ENCODE results near the gene KPNA4.

Gene KPNA4

DNA sequence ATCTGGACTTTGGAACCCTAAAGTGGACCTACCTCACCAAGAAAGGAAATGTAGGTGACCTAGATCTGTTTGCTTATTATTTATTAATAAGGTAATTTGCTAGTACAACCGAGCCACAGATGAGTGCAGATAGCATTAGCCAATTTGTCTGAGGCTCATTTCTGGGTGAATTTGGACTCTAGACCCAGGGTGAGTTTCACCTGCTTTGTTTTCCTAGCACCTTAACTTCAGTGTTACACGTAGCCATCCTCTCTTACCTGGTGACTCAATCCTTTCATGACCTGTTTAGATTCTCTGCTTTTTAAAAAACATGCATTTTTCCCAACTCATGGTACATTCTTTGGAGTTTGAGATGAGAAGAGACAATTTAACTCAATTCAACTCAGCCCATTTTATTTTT lies 33.5 kb upstream of the KPNA4 start:
- H3K9me2 ChIP-seq (ENCODE audit: low read depth, low read length), result no peaks in the 10 kb centered on the region
- H3K9ac ChIP-seq (ENCODE audit: low read length), result no peak overlapping the region
- no peak overlapping the region for H2AFZ ChIP-seq (ENCODE audit: low read length)
- H3K4me3 ChIP-seq (ENCODE audit: low read depth, low read length, poor library complexity, severe bottlenecking), result no peak overlapping the region
- H3K4me1 ChIP-seq (ENCODE audit: insufficient read depth, low read length, severe bottlenecking), result no peaks in the 10 kb centered on the region
- H3K4me2 ChIP-seq (ENCODE audit: low read length), result no peak overlapping the region
- no peaks in the 10 kb centered on the region for H4K20me1 ChIP-seq (ENCODE audit: insufficient read depth, low read length)
- no peak for TF ChIP-seq EZH2 (IDR thresholded peaks at IDR 0.05; ENCODE audit: borderline replicate concordance, low read length)
- TF ChIP-seq, protein P1, sequence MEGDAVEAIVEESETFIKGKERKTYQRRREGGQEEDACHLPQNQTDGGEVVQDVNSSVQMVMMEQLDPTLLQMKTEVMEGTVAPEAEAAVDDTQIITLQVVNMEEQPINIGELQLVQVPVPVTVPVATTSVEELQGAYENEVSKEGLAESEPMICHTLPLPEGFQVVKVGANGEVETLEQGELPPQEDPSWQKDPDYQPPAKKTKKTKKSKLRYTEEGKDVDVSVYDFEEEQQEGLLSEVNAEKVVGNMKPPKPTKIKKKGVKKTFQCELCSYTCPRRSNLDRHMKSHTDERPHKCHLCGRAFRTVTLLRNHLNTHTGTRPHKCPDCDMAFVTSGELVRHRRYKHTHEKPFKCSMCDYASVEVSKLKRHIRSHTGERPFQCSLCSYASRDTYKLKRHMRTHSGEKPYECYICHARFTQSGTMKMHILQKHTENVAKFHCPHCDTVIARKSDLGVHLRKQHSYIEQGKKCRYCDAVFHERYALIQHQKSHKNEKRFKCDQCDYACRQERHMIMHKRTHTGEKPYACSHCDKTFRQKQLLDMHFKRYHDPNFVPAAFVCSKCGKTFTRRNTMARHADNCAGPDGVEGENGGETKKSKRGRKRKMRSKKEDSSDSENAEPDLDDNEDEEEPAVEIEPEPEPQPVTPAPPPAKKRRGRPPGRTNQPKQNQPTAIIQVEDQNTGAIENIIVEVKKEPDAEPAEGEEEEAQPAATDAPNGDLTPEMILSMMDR (IDR thresholded peaks at IDR 0.05; ENCODE audit: low read length), result no peak
- no peaks in the 10 kb centered on the region for H3K79me2 ChIP-seq (ENCODE audit: insufficient read depth, low read length)
- H3K27me3 ChIP-seq (ENCODE audit: insufficient read depth, low read length), result no peaks in the 10 kb centered on the region
- no peaks in the 10 kb centered on the region for H3K36me3 ChIP-seq (ENCODE audit: insufficient read depth, low read length)
- no peaks in the 10 kb centered on the region for H3K9me3 ChIP-seq (ENCODE audit: low read length)
- no peaks in the 10 kb centered on the region for H3F3A ChIP-seq (ENCODE audit: insufficient read depth, low read length)
- H3K27ac ChIP-seq (ENCODE audit: low read depth, low read length, poor library complexity, severe bottlenecking), result no peak overlapping the region

GRCh38 chr3:160588023-160588422 lies 22.7 kb upstream of the KPNA4 start:
- Histone ChIP-seq H3K36me3 (ENCODE audit: insufficient read depth, low read length) (no peaks in the 10 kb centered on the region), H3K4me3 (ENCODE audit: low read depth, low read length, poor library complexity, severe bottlenecking) (no peak overlapping the region), H3K27ac (ENCODE audit: low read depth, low read length, poor library complexity, severe bottlenecking) (no peak overlapping the region), H3K9me2 (ENCODE audit: low read depth, low read length) (no peaks in the 10 kb centered on the region), H3K9ac (ENCODE audit: low read length) (no peak overlapping the region), H3K4me1 (ENCODE audit: insufficient read depth, low read length, severe bottlenecking) (no peaks in the 10 kb centered on the region), H3K79me2 (ENCODE audit: insufficient read depth, low read length) (no peaks in the 10 kb centered on the region), H3K4me2 (ENCODE audit: low read length) (no peak overlapping the region), H4K20me1 (ENCODE audit: insufficient read depth, low read length) (no peaks in the 10 kb centered on the region), H3K9me3 (ENCODE audit: low read length) (no peaks in the 10 kb centered on the region), H3K27me3 (ENCODE audit: insufficient read depth, low read length) (no peaks in the 10 kb centered on the region), H3F3A (ENCODE audit: insufficient read depth, low read length) (no peaks in the 10 kb centered on the region), H2AFZ (ENCODE audit: low read length) (no peak overlapping the region)
- TF ChIP-seq, protein P1 (IDR thresholded peaks at IDR 0.05; ENCODE audit: low read length), result no peak
- TF ChIP-seq EZH2 (IDR thresholded peaks at IDR 0.05; ENCODE audit: borderline replicate concordance, low read length), result no peak

DNA sequence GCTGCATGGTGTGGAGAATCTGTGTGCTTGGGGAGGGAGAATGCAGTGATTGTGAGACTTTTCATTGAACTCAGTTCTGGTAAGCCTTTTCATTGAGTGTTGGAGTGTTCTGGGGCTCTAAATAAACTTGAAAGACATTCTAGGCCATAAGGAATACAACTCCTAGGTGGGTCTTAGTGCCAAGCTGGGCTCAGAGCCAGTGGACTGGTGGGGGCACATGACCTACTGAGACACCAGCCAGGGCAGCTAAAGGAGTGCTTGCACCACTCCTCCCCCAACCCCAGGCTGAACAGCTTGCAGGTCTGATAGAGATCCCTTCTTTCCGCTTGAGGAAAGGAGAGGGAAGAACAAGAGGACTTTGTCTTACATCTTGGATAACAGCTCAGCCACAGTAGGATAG lies 21.7 kb upstream of the KPNA4 start:
- no peak overlapping the region for H3K27ac ChIP-seq (ENCODE audit: low read depth, low read length, poor library complexity, severe bottlenecking)
- TF ChIP-seq, protein P1 (IDR thresholded peaks at IDR 0.05; ENCODE audit: low read length), result no peak
- TF ChIP-seq EZH2 (IDR thresholded peaks at IDR 0.05; ENCODE audit: borderline replicate concordance, low read length), result no peak
- H3K9me3 ChIP-seq (ENCODE audit: low read length), result no peaks in the 10 kb centered on the region
- H3K27me3 ChIP-seq (ENCODE audit: insufficient read depth, low read length), result no peaks in the 10 kb centered on the region
- H3F3A ChIP-seq (ENCODE audit: insufficient read depth, low read length), result no peaks in the 10 kb centered on the region
- no peaks in the 10 kb centered on the region for H3K4me1 ChIP-seq (ENCODE audit: insufficient read depth, low read length, severe bottlenecking)
- no peaks in the 10 kb centered on the region for H3K36me3 ChIP-seq (ENCODE audit: insufficient read depth, low read length)
- no peak overlapping the region for H3K4me2 ChIP-seq (ENCODE audit: low read length)
- no peak overlapping the region for H3K4me3 ChIP-seq (ENCODE audit: low read depth, low read length, poor library complexity, severe bottlenecking)
- H3K9me2 ChIP-seq (ENCODE audit: low read depth, low read length), result no peaks in the 10 kb centered on the region
- H2AFZ ChIP-seq (ENCODE audit: low read length), result no peak overlapping the region
- H3K9ac ChIP-seq (ENCODE audit: low read length), result no peak overlapping the region
- H4K20me1 ChIP-seq (ENCODE audit: insufficient read depth, low read length), result no peaks in the 10 kb centered on the region
- no peaks in the 10 kb centered on the region for H3K79me2 ChIP-seq (ENCODE audit: insufficient read depth, low read length)

Measured in OCI-LY1 (cell line).